HG02759 (cell line): ENCODE data around the gene NUP133.
A peak's percentile ranks its signal among the peaks of the same experiment; 100 is the strongest.
"Not testable (repeated sequence)": the region's sequence is repeated elsewhere in the genome, so short reads cannot be mapped to it uniquely, and the experiment has no call there.

ENCODE experiments used
- ATAC-seq: cut with Tn5 transposase; IDR thresholded peaks from one replicate; pipeline ENCODE4 v1.9.1; 2021; ENCODE audit warnings: mild to moderate bottlenecking, moderate library complexity; ENCODE audit not compliant: unreplicated experiment

The NUP133 gene

DNA sequence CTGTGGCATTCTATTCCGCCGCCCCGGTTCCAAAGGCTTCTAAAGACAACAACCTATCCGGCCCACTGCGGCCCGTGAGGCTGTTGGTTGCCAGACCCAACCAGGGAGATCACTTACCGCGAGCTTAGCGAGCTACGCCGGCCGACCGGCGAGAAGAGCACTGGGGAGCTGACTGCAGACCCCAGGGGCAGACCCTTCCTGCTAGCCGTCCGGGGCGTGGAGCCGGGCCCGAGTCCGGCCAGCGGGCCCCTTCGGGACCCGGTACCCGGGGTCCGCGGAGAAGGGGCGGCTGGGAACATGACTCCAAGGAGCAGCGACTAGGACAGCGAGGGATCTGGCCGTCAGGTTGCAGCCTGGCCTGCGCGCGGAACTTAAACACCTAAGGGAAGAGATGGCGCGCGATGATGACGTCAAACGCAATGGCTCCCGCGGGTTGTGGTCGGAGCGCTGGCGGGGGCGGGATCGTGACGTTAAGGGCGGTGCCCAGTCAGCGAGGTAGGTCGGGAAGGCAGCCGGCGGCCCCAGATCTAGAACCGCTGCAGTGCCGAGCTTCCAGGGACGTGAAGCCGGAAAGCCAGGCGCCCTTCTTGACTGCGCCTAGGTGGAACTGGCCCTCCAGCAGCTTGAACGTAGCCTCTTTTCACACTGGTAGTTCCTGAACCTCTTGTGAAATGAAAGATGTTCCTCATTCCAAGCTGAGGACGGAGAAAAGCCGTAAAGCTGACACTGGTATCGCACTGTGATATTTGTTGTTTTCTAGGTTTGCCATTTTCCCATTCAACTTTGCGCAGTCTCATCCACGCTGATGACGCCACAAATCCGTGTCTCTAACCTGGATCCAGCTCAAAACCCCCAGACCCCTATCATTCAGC lies at the start of gene NUP133:
Gene NUP133, minus strand, starts transcription at position 391 of the 872 bp plus-strand sequence. Its CDS starts 92 bp downstream, at position 299.
- ATAC-seq, result peak; percentile 96

GRCh38 chr1:229557200-229557850 lies 49.2 kb upstream of the NUP133 start:
- no peak for ATAC-seq

- no peak for ATAC-seq
These were observed 46.9 kb upstream of the NUP133 start for GRCh38 chr1:229554886-229555621.

DNA sequence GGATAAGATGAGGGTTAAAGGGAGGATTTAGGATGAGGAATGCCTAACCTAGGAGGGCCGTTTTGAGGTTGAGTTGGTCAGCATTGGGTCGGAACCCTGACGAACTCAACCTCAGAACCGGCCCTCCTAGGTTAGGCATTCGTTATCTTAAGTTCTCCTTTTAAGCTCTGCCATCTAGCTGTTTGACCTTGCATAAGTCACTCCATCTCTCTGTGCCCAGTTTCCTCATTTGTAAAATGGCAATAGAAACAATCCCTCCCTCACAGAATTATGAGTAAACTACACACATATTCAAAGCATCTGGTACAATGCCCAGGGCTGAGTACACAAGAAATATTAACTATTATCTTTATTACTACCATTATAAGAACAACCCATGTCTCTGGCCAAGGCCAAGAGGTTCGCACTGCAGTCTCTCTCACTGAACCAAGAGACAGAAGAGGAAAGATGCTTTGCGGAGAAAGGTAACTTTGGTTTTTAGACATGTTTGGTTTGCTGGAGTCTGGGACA lies 45.5 kb upstream of the NUP133 start:
- ATAC-seq, result no peak

DNA sequence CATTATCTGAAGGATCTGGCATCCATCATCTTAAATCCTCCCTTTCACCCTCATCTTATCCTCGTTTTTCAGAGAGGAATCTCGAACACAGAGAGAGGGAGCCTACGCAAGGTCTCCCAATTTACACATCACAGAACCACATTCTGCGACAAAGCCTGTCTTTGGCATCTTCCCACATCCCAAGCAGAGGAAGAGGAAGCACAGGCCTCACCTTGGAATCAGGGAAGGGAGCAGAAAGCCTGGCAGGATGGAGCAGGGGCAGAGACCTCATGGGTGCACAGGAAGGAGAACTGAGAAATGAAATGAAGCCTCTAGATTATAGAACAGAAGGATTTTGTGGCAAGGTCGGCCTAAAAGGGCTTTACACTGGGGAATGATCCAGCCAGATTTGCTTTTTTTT lies 44.6 kb upstream of the NUP133 start:
- no peak for ATAC-seq

DNA sequence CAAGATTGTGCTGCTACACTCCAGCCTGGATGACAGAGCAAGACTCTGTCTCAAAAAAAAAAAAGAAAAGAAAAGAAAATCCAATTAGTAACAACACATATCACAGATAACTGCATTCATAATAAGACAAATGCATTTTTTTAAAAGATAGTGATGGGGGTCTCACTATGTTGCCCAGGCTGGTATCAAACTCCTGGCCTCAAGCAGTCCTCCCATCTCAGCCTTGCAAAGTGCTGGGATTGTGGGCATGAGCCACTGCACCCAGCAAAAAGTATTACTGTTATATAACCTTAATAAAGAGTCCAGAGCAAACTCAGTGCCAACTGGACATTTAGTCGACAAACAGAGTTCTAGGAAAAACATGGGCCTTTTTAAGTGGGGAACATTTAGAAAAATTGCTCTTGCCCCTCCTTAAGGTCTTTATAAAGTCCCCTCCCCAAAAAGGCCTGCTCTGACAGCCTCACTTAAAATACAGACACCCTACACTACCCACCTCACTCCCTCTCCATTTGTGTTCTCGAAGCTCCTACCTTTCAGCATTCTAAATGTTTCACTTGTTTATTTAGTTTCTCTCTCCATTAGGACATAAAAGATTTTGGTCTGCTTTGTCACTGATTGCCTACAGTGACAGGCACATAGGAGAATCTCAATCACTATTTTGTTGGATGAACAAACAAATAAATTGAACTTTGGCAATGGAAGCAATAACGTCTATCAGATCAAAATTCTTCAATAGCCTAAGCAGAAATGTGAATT lies 42.8 kb upstream of the NUP133 start:
- ATAC-seq, result no peak

GRCh38 chr1:229547542-229547941 lies 39.4 kb upstream of the NUP133 start:
- ATAC-seq, result no peak

DNA sequence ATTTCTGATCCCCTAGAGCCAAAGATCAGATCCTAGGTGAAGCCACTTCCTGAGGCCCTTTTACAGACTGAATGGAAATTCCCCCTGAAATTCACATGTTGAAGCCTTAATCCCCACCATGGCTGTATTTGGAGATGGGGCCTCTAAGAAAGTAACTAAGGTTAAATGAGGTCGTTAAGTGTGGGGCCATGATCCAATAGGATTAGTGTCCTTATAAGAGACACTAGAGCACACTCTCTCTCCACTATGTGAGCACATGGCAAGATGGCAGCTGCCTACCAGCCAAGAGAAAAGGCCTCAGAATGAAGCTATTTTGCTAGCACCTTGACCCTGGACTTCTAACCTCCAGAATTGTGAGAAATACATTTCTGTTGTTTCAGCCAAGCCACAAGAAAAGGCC lies 36.4 kb upstream of the NUP133 start:
- no peak for ATAC-seq

DNA sequence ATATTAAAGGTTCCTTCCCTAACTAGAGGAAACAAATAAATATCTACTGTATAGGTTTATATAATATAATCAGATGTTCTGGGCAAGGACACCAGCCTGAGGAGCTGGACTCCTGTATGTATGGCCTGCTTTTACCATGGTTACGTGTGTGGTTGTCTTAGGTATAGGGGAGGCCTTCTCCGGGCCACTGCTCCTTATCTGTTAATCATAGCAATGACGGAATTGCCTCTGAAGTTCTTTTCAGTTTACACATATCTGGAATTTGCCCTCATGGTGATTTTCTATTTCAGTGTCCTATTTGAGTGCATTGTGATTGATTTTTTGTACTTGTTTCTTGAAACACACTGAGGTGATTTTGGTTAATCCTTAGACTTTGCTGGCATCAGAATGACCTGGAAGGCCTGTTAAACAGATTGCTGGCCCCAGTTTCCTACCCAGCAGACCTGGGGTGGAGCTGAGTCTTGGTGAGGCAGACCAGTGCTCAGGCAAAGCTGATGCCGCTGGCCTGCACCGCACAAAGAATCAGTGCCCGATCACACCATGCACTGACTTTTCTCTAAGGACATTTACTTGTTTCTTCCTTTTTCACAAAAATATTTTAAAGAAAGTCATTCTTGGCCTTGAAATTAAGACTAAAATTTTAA lies 31.8 kb upstream of the NUP133 start:
- no peak for ATAC-seq

DNA sequence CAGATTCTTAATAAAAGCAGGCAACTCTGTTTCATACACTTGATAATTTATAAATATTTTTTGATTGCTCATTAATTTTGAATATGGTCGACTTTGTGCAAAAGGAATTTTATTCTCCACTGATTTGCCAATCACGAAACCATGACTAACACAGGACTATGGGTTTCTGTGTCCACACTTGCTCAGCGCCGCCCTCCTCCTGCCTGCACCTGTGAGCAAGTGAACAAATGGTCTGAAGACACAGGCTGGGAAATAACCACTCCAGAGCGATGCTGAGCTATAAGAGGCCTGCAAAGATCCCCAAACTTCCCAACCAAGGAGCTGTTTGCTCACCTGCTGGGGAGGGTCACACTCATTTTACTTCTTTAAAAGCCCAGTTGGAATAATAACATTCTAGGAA lies 30.8 kb upstream of the NUP133 start:
- no peak for ATAC-seq

- no peak for ATAC-seq
These were observed 29.8 kb upstream of the NUP133 start for GRCh38 chr1:229537894-229538293.

- no peak for ATAC-seq
These were observed 28.8 kb upstream of the NUP133 start for GRCh38 chr1:229536982-229537381.

DNA sequence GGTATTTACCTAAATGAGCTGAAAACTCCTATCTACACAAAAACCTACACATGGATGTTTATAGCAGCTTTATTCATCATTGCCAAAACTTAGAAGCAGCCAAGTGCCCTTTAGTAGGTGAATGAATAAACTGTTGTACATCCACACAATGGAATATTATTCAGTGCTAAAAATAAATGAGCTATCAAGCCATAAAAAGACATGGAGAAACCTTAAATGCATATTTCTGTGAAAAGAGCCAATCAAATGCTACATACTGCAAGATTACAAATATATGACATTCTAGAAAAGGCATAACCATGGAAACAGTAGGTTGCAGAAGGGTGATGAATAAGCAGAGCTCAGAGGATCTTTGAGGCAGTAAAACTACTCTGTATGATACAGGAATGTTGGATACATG lies 27.1 kb upstream of the NUP133 start:
- ATAC-seq, result no peak

DNA sequence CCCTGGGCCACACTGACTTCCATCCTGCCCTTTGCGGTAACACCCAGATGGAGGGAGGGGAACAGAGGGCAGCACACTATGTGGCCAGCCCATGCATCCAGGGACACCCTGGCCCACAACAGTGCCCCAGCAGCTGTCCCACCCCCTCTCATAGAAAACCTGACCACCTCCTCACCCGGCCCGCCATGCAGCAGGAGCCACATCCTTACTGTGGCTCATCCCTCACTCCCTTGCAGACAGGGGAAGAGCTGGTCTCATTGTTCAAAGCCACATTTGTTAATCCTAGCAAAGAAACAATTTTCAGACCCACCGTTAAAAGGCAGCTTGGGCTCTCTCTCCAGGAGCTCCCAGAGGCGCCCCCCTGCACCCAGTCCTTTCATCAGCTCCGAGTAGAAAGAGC lies 23.2 kb upstream of the NUP133 start:
- no peak for ATAC-seq

DNA sequence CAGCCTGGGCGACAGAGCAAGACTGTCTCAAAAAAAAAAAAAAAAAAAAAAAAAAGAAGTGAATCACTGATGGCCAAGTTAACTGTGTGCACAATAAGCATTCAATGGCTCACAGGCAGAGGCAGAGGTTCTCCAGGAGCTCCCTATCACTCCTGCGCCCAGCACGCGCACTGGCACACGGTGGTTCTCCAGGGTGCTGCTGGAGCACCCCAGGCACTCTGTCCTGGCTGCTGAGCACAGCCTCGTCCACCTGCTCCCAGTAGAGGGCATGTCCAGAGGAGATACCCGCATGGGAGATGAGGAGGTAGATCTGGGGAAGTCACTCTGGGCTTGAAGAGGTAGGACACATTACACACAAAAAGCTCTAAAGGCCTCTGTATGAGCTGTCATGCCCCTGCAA lies 21.5 kb upstream of the NUP133 start:
- ATAC-seq, result no peak

GRCh38 chr1:229526695-229527094 lies 18.6 kb upstream of the NUP133 start:
- ATAC-seq, result no peak

DNA sequence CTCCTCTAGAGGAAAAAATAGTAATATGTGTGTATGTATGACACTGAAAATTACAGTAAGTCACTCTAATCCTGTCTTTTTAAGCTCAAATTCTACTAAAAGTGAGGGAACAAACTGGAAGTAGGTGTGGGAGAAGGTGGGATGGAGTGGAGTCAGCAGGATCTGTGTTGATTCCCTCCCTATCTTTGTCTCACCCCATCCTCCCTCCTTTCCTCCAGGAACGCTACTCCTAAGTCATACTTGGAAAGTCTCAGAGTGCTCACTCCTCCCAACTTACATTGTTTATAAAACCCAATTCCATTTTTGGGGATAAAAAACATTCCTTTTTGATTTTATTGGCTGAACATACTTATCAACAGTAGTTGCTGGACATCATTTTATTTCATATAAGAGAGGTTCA lies 14.9 kb upstream of the NUP133 start:
- ATAC-seq, result no peak

DNA sequence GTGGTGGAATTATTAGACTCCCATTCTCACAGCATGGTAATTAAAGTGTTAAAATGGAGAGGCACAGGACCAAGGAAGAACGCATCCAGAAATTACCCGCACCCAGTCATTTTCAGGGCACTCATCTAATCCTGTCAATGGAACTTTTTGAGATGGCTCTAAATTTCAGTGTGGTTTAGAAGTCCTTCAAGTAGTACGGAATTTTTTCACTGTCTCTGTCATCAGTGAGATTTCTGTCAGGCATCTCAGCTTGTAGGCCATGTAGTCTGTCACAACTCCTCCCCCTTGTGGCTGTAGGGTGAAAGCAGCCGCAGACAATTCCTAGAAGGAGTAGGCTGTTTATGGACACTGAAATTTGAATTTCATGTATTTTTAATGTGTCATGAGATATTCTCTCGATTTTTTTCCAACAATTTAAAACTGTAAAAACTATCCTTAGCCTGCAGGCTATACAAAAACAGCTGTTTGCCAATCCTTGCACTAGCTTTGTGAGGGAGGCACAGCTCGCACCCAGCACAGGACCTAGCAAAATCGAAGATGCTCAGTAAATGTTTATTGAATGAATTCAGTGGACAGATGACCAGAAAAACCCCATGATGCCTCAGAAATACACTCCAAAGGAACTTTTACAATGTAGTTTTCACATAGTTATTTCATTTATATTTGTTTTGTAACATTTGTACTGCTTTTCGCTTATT lies 6.6 kb upstream of the NUP133 start:
- no peak for ATAC-seq

DNA sequence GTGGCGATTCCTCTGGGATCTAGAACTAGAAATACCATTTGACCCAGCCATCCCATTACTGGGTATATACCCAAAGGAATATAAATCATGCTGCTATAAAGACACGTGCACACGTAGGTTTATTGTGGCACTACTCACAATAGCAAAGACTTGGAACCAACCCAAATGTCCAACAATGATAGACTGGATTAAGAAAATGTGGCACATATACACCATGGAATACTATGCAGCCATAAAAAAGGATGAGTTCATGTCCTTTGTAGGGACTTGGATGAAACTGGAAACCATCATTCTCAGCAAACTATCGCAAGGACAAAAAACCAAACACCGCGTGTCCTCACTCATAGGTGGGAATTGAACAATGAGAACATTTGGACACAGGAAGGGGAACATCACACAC lies 3.5 kb upstream of the NUP133 start:
- ATAC-seq, result not testable (repeated sequence)

- not testable (repeated sequence) for ATAC-seq
These were observed 3.1 kb upstream of the NUP133 start for GRCh38 chr1:229511201-229511600.
